EH (cell line): ENCODE data around the gene SLC30A4.

ENCODE experiments used
- DNase-seq: peaks from one replicate; pipeline ENCODE4 v3.0.0-alpha.2; 2015; ENCODE audit warnings: low read depth

The SLC30A4 gene

DNA sequence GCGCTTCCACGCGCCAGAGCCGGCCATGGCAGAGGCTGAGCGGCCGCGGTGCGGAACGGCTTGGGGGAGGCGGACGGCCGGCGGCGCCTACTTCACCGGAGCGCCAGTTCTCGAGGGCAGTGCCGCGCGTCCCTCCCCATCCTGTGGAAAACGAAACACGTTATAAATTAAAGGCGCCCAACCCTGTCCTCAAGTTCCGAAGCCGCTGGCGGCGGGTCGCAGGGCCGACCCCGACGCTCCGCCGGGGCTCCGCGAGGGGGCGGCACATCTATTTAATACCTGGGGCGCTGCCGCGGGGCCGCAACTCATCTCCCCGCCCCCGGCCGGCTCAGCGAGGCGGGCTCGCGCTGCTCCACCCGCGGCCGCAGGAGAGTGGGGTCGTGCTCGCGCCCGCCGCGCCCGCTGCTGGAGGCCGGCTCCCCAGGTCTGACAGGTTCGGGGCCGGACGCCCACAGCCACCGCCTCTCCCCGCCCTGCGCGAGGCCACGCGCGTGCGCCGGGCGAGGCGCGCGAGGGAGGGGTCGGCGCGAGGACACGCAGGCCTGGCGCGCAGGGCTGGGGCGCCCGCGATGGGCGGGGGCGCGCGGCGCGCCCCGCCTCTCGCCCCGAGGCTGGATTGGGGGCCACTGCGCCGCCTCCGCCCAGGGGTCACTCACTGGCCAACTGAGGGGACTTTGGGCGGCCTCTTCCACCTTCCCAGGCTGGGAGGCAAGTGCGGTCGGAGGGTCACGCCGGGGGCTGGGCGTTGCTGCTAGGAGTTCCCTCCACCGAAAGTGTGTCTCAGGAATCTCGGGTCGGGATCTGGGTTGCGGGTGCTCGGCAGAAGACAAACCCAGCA, at the start of gene SLC30A4:
Gene SLC30A4 (minus strand): TSS at position 428 of the 838 bp plus-strand sequence. CDS start 401 bp downstream, at position 27.
- peak; percentile 66 for DNase-seq

- no peak for DNase-seq
These were observed 33.5 kb upstream of the SLC30A4 start for GRCh38 chr15:45555934-45556608.

- DNase-seq, result peak; percentile 25
These were observed 29.1 kb upstream of the SLC30A4 start for GRCh38 chr15:45551676-45552075.

DNA sequence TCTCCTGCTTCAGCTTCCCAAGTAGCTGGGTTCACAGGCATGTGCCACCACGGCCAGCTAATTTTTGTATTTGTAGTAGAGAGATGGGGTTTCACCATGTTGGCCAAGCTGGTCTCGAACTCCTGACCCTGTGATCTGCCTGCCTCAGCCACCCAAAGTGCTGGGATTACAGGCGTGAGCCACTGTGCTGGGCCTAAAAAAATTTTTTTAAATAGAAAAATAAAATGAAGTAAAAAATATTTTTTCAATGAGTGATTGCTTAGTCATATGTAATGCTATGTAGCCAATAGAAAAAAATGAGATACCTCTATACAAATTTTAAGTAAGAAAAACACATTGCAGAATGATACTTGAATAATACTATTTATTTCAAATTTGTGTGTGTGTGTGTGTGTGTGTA, 27.9 kb upstream of the SLC30A4 start:
- DNase-seq, result peak; percentile 70

DNA sequence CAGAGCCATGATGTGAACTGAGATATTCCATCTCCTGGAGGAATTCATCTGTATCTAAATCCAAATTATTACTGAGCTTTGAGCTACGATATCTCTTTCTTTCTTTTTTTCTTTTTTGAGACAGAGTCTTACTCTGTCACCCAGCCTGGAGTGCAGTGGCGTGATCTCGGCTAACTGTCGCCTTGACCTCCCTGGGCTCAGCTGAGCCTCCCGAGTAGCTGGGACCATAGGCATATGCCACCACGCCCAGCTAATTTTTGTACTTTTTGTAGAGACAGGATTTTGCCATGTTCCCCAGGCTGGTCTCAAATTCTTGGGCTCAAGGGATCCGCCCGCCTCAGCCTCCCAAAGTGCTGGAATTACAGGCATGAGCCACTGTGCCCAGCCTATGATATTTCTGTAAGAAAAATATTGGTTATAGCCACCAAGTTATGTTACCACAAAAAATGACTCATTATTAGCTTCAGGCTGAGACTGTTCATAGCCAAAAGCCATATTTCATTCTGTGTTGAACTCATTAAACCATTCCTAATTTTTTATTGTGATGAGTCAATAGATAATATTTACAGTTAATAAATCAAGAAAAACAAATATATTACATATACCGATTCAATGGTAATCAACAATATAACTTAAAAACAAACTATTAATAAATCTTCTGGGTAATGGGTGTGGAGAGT, 27.1 kb upstream of the SLC30A4 start:
- peak; percentile 86 for DNase-seq

- no peak for DNase-seq
These were observed 26.4 kb upstream of the SLC30A4 start for GRCh38 chr15:45548753-45549520.

- DNase-seq, result no peak
These were observed 24.2 kb upstream of the SLC30A4 start for GRCh38 chr15:45546789-45547188.

GRCh38 chr15:45544266-45545023, 21.9 kb upstream of the SLC30A4 start:
- DNase-seq, result no peak

- DNase-seq, result no peak
These were observed 20.5 kb upstream of the SLC30A4 start for GRCh38 chr15:45543051-45543450.

- DNase-seq, result no peak
These were observed 18.0 kb upstream of the SLC30A4 start for GRCh38 chr15:45540531-45540930.

DNA sequence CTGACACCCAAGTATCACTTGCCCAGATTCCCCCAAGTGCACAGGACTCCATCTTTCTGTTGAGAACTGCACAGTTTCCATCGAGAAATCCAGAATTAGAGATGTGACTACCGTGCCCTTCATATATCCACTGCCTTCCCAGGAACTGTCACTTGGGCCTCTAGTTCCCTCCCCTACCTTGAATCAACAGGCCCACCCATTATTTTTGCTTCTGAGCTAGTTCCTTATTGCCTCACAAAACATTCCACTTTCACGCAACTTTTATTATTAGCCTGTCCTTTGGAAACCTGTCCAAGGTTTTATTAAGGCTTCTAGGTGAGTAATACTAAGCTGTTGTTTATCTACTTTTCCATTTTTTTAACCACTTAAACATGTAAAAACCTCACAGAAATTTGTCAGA, 17.1 kb upstream of the SLC30A4 start:
- no peak for DNase-seq

DNA sequence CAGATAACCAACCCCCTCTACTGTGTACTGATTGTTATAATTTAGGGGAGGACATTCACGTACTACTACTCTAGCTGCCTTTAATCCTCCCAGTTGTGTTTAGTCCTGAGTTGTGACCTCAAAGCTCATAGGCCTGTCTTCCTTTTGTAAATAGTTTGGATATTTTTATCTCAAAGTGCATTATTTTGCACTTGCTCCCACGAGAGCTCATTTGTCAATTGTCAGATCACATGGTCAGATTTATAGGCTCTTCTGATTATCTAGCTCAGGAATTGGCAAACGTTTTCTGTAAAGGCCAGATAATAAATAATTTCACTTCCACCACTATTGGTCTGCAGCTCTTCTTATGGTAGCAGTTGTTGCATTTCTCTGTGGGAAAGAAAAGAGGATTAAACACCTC, 14.4 kb upstream of the SLC30A4 start:
- peak; percentile 1 for DNase-seq

DNA sequence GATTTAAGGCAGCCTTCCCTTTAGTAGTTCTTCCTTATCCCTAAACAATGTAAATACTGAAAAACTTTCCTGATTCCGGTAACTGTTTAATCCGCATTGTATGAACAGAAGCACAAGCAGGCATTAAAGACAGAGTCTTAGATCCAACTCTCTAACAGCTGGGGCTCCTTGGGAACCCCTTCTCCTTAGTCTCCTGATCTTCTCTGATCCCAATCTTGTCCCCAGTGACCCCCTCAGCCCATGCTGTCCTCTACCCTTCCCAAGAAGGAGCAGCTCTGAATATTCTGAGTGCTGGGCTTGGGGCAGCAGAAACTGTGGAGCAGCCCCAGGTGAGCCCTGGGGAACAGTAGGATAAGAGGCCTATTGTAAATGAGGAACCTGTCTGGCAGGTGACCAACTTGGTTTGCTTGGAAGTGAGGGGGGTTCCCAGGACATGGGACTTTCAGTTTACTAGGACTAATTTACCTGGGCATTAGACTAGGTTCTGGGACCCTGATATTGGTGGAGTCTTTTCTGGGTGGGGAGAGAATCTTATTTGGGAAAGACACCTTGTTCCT, 13.0 kb upstream of the SLC30A4 start:
- no peak for DNase-seq

DNA sequence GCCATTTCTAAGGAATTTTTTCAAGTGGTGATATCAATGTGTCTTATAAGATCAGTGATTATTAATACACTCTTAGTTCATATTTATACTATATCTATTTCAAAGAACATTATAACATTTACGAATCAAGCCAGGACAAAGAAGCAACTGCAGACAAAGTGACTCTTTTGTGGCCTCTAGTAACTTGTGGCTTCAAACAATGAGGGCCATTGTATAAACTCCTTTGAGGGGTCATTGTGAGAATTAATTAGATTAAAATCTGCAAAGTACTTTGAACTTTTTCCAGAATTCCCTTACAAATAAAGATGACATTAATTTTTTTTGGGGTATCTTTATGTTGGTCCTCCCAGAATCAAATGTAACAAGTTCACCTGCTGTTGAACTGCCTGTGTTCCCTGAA, 12.3 kb upstream of the SLC30A4 start:
- no peak for DNase-seq

GRCh38 chr15:45532892-45533291, 10.3 kb upstream of the SLC30A4 start:
- DNase-seq, result peak; percentile 49

GRCh38 chr15:45529613-45530012, 7.1 kb upstream of the SLC30A4 start:
- DNase-seq, result no peak

DNA sequence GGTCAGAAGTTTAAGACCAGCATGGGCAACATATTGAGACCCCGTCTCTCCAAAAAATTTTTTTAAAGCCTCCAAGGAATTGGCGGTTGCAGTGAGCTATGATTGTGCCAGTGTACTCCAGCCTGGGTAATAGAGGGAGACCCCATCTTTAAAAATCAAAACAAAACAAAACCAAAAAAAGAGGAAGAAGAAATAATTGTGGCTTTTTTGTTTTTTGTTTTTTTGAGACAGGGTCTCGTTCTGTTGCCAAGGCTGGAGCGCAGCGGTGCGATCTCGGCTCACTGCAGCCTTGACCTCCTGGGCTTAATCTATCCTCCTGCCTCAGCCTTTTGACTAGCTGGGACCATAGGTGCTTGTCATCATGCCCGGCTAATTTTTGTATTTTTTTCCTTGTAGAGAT, 4.5 kb upstream of the SLC30A4 start:
- no peak for DNase-seq

GRCh38 chr15:45523166-45523460, 558 bp upstream of the SLC30A4 start:
- DNase-seq, result no peak

DNA sequence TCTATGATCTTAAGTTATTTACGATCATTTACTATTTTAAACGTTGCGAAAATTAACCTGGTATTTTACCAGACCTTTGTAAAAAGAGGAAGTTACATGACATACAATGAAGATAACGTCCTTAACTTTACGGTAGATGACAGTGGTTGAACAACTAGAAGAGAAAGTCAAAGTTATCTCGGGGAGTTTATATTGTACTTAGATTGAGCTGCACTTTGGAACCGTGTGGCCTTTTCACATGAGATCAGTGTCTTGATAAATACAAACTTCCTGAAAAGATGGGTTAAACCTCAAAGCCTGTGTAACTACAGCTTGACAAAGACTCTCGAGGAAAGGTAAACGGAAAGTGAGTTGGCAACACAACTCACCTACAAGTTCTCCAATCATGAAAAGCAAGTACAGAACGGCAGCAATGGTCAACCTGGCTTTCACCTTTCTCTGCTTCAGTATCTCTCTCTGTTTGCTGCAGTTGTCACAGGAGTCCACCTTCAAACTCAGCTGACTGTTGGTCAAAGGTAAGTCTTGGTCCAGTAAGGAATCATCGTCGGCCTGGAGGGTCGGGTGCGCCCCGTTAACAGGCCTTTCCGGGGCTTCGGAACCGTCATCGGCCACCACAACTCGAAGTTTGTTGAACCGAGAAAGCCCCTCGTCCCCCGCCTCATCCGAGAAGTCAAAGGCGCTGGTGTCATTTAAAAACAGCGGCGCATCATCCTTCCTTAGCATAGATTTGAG, 793 bp downstream of the SLC30A4 start:
- peak; percentile 15 for DNase-seq

GRCh38 chr15:45510758-45511280, 11.7 kb downstream of the SLC30A4 start:
- DNase-seq, result no peak
